GM18858 (cell line): ENCODE results near the gene MBTPS2.
"Not testable (repeated sequence)": the region's sequence is repeated elsewhere in the genome, so short reads cannot be mapped to it uniquely, and the experiment has no call there.

Source experiments
- ATAC-seq: cut with Tn5 transposase; IDR thresholded peaks from one replicate; pipeline ENCODE4 v1.9.1; 2021; ENCODE audit not compliant: unreplicated experiment

The MBTPS2 gene

GRCh38 chrX:21855937-21856415, 16.6 kb downstream of the MBTPS2 start, which contains the start of gene YY2:
Gene YY2, plus strand, starts transcription at chrX:21855987. Its CDS starts 498 bp downstream, at chrX:21856485.
- no peak for ATAC-seq

GRCh38 chrX:21856504-21856903, 17.1 kb downstream of the MBTPS2 start:
- ATAC-seq = no peak

- no peak for ATAC-seq
Measured at GRCh38 chrX:21863241-21863640, 23.8 kb downstream of the MBTPS2 start.

- ATAC-seq = no peak
Measured at GRCh38 chrX:21865436-21865835, 26.0 kb downstream of the MBTPS2 start.

- ATAC-seq = no peak
Measured at GRCh38 chrX:21870494-21870893, 31.1 kb downstream of the MBTPS2 start.

GRCh38 chrX:21873063-21873775, 33.8 kb downstream of the MBTPS2 start:
- no peak for ATAC-seq

GRCh38 chrX:21874182-21874581, 34.8 kb downstream of the MBTPS2 start:
- ATAC-seq = not testable (repeated sequence)

- no peak for ATAC-seq
Measured at GRCh38 chrX:21875013-21875412, 35.6 kb downstream of the MBTPS2 start.

- ATAC-seq = no peak
Measured at GRCh38 chrX:21881881-21882574, 42.6 kb downstream of the MBTPS2 start.

GRCh38 chrX:21883258-21883657, 43.8 kb downstream of the MBTPS2 start:
- no peak for ATAC-seq

- no peak for ATAC-seq
Measured at GRCh38 chrX:21885568-21885967, 46.2 kb downstream of the MBTPS2 start.

GRCh38 chrX:21905313-21905712, 65.9 kb downstream of the MBTPS2 start:
- ATAC-seq = no peak

- ATAC-seq = no peak
Measured at GRCh38 chrX:21905953-21906352, 66.5 kb downstream of the MBTPS2 start.

- no peak for ATAC-seq
Measured at GRCh38 chrX:21907260-21907659, 67.8 kb downstream of the MBTPS2 start.

- no peak for ATAC-seq
Measured at GRCh38 chrX:21911481-21911880, 72.1 kb downstream of the MBTPS2 start.

- no peak for ATAC-seq
Measured at GRCh38 chrX:21912220-21912619, 72.8 kb downstream of the MBTPS2 start.

- ATAC-seq = no peak
Measured at GRCh38 chrX:21912989-21913388, 73.6 kb downstream of the MBTPS2 start.

- no peak for ATAC-seq
Measured at GRCh38 chrX:21926116-21926515, 86.7 kb downstream of the MBTPS2 start.

- no peak for ATAC-seq
Measured at GRCh38 chrX:21926527-21927278, 87.3 kb downstream of the MBTPS2 start.

GRCh38 chrX:21929209-21929608, 89.8 kb downstream of the MBTPS2 start:
- no peak for ATAC-seq

- ATAC-seq = no peak
Measured at GRCh38 chrX:21930986-21931385, 91.6 kb downstream of the MBTPS2 start.
